Neural cell (in vitro differentiated cells): Measurements from ENCODE around the gene WDR82.

Experiments
- CTCF ChIP-seq: fragments of 450-650 bp; IDR thresholded peaks from 2 replicates; pipeline ENCODE4 v1.5.1; 2014; ENCODE audit warnings: antibody characterized with exemption, mild to moderate bottlenecking, moderate library complexity; ENCODE audit not compliant: poor library complexity, severe bottlenecking
- EP300 ChIP-seq: fragments of 450-650 bp; conservative IDR thresholded peaks from 2 replicates; pipeline ENCODE4 v1.6.1; 2014; ENCODE audit warnings: antibody characterized with exemption, mild to moderate bottlenecking, moderate library complexity; ENCODE audit not compliant: poor library complexity, severe bottlenecking
- EZH2 ChIP-seq: fragments of 200-600, 300-800 bp; shearing (Covaris generic), sonication (generic); IDR thresholded peaks from 2 replicates; pipeline ENCODE4 v1.6.1; 2014; ENCODE audit warnings: antibody characterized with exemption, low read length, borderline replicate concordance, mild to moderate bottlenecking; ENCODE audit not compliant: insufficient read depth, poor library complexity, severe bottlenecking
- RAD21 ChIP-seq: fragments of 450-650 bp; conservative IDR thresholded peaks from 2 replicates; pipeline ENCODE4 v1.6.1; 2014; ENCODE audit warnings: antibody characterized with exemption, mild to moderate bottlenecking, moderate library complexity
- REST ChIP-seq: IDR thresholded peaks from 2 replicates; pipeline ENCODE4 v1.6.1; 2012; ENCODE audit warnings: borderline replicate concordance
- SMC3 ChIP-seq: fragments of 450-650 bp; conservative IDR thresholded peaks from 2 replicates; pipeline ENCODE4 v1.6.1; 2014; ENCODE audit warnings: antibody characterized with exemption, mild to moderate bottlenecking, moderate library complexity; ENCODE audit not compliant: poor library complexity
- TAF1 ChIP-seq: IDR thresholded peaks from 2 replicates; pipeline ENCODE4 v1.6.1; 2012; ENCODE audit warnings: low read depth

DNA sequence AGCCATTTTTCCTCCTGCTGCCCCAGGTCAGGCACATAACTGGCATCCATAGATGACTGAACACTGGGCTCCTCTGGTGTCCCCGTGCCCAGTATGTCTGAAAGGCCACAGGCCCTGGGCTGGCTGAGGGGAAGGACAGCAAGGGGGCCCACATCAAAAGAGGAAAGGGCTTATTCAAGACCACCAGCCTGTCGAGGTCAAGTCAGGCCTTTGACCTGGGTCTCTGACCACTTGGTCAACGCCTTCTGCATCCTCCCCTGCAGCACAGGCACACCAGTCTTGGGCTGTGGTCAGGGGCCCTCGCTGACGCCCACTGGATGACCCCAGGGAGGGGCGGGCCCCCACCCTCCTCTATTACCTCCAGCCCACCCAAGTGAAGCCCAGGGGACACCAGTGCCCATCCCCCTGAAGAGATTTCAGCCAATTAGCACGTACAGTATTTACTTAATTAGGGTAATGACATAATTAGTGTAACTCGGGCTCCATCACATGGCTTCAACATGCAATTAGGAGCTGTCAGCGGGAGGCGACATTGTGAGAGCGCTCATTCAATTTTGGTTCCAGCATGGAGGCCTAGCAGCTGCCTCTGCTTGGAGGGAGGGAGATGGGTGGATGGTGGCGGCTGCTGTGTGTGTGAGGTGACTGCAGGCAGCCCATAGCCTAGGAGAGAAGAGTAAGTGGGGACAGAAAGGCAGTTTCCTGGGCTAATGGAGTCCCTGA, 24.1 kb upstream of the WDR82 start:
- no peak for TF ChIP-seq SMC3
- no peak for TF ChIP-seq REST
- no peak for TF ChIP-seq EZH2
- TF ChIP-seq CTCF = no peak
- TF ChIP-seq RAD21 = no peak
- no peak for TF ChIP-seq EP300
- no peak for TF ChIP-seq TAF1
